Measurements from ENCODE around the gene TMEM205. TPM values are rescaled to one million over a fixed set of nuclear protein-coding genes. Genes with fewer than 3 reads are reported as not detected.
A peak's percentile ranks its signal among the peaks of the same experiment; 100 is the strongest.
"Not testable (repeated sequence)": the region's sequence is repeated elsewhere in the genome, so short reads cannot be mapped to it uniquely, and the experiment has no call there.

Gene TMEM205
- total RNA-seq, 2 donors from 2014 or later = 301 to 343 TPM

GRCh38 chr19:11338569-11339253, 7.4 kb downstream of the TMEM205 start:
- Histone ChIP-seq H3K9me3 (no peaks in the 10 kb centered on the region), H3K27ac (peak overlapping the region; percentile 82 to 88), H3K36me3 (peaks cover 19% of the 10 kb centered on the region), H3K27me3 (no peaks in the 10 kb centered on the region), H3K4me1 (peaks cover 0 to 17% of the 10 kb centered on the region in 2 donors), H3K4me3 (peak overlapping the region; percentile 62 to 77)
- TF ChIP-seq CTCF (IDR thresholded peaks at IDR 0.05) = no peak
- DNase-seq (ENCODE audit: low spot score) = no peak

- H3K4me1 ChIP-seq = peaks cover 0 to 17% of the 10 kb centered on the region in 2 donors
- peak overlapping the region; percentile 82 to 88 for H3K27ac ChIP-seq
- no peak for TF ChIP-seq CTCF (IDR thresholded peaks at IDR 0.05)
- peaks cover 25% of the 10 kb centered on the region for H3K36me3 ChIP-seq
- H3K4me3 ChIP-seq = no peak overlapping the region
- no peak for DNase-seq (ENCODE audit: low spot score)
- no peaks in the 10 kb centered on the region for H3K27me3 ChIP-seq
- H3K9me3 ChIP-seq = no peaks in the 10 kb centered on the region
These were observed 7.9 kb downstream of the TMEM205 start for GRCh38 chr19:11338121-11338520.

- H3K4me1 ChIP-seq = peaks cover 0 to 17% of the 10 kb centered on the region in 2 donors
These were observed 9.0 kb downstream of the TMEM205 start for GRCh38 chr19:11337080-11337479.

GRCh38 chr19:11335449-11336146, 10.5 kb downstream of the TMEM205 start:
- H3K36me3 ChIP-seq = peaks cover 30% of the 10 kb centered on the region
- H3K27me3 ChIP-seq = no peaks in the 10 kb centered on the region
- no peak for DNase-seq (ENCODE audit: low spot score)
- H3K4me1 ChIP-seq = peaks cover 0 to 17% of the 10 kb centered on the region in 2 donors
- no peak overlapping the region for H3K4me3 ChIP-seq
- no peak overlapping the region for H3K27ac ChIP-seq
- no peaks in the 10 kb centered on the region for H3K9me3 ChIP-seq
- no peak for TF ChIP-seq CTCF (IDR thresholded peaks at IDR 0.05)

More at GRCh38 chr19:11337080-11337479, 9.0 kb downstream of the TMEM205 start:
- H3K27ac ChIP-seq = no peak overlapping the region
- H3K27me3 ChIP-seq = no peaks in the 10 kb centered on the region
- H3K9me3 ChIP-seq = no peaks in the 10 kb centered on the region
- H3K36me3 ChIP-seq = peaks cover 30% of the 10 kb centered on the region
- TF ChIP-seq CTCF (IDR thresholded peaks at IDR 0.05) = no peak
- H3K4me3 ChIP-seq = no peak overlapping the region
- DNase-seq (ENCODE audit: low spot score) = no peak

GRCh38 chr19:11333838-11334237, 12.2 kb downstream of the TMEM205 start:
- not testable (repeated sequence) for H3K27me3 ChIP-seq; H3K9me3 ChIP-seq; H3K4me3 ChIP-seq; H3K4me1 ChIP-seq; DNase-seq (ENCODE audit: low spot score); H3K27ac ChIP-seq
- peaks cover 40% of the 10 kb centered on the region for H3K36me3 ChIP-seq

GRCh38 chr19:11332822-11333221, 13.2 kb downstream of the TMEM205 start:
- H3K9me3 ChIP-seq = no peaks in the 10 kb centered on the region
- DNase-seq (ENCODE audit: low spot score) = no peak
- H3K27ac ChIP-seq = no peak overlapping the region
- TF ChIP-seq CTCF (IDR thresholded peaks at IDR 0.05) = no peak
- H3K4me1 ChIP-seq = no peaks in the 10 kb centered on the region
- H3K36me3 ChIP-seq = peaks cover 48% of the 10 kb centered on the region
- no peak overlapping the region for H3K4me3 ChIP-seq
- H3K27me3 ChIP-seq = no peaks in the 10 kb centered on the region
